RKO (cell line): ENCODE results near the gene TP73.
"Not testable (repeated sequence)": the region's sequence is repeated elsewhere in the genome, so short reads cannot be mapped to it uniquely, and the experiment has no call there.

Source experiments
- DNase-seq: peaks from one replicate; pipeline ENCODE4 v3.0.0-alpha.2; 2016; ENCODE audit warnings: low spot score

The TP73 gene

DNA sequence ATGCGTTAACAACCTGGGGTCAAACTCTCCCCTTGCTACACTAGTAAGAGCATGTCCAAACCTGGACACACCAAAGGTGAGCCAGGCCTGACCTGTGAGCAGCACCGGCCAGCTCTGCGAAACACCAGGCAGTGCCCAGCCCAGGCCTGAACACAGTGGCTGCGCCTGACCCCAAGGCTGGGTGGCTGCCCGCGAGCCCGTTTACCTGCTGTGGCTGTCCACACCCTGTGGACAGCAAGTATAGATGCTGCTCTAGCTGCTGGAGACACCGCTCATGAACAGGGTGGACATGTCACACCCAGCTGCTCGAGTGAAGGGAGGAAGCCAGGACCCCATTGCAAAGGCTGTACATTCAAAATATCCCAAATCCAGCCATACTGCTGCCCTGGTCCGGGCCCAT, 92.3 kb downstream of the TP73 start:
- no peak for DNase-seq

GRCh38 chr1:3745071-3745470, 92.8 kb downstream of the TP73 start:
- no peak for DNase-seq

- DNase-seq: no peak
Measured at GRCh38 chr1:3745590-3746381, 93.5 kb downstream of the TP73 start.

DNA sequence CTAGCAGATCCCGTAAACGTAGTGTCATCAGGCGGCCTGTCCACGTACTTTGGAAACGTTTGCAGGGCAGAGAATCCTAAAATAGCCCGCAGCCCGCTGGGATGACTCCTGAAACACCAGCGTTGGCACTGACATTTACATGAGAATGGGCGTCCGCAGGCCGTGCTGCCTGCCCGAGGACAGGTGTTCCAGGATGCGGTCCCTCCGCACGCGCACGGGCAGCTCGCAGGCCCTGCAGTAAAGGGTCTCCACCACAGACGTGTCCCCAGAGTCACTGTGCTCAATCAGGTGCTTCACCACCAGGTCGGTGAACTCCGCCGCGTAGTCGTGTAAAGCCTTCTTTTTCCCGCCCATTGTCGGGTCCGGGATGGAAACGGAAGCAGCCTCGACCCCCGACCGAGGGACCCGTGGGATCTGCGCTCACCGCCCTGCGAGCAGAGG, 94.1 kb downstream of the TP73 start:
- DNase-seq: no peak

GRCh38 chr1:3746830-3747521, 94.7 kb downstream of the TP73 start:
- DNase-seq: no peak

- DNase-seq: no peak
Measured at GRCh38 chr1:3747522-3747848, 95.2 kb downstream of the TP73 start.

- DNase-seq: no peak
Measured at GRCh38 chr1:3747903-3748302, 95.6 kb downstream of the TP73 start.

DNA sequence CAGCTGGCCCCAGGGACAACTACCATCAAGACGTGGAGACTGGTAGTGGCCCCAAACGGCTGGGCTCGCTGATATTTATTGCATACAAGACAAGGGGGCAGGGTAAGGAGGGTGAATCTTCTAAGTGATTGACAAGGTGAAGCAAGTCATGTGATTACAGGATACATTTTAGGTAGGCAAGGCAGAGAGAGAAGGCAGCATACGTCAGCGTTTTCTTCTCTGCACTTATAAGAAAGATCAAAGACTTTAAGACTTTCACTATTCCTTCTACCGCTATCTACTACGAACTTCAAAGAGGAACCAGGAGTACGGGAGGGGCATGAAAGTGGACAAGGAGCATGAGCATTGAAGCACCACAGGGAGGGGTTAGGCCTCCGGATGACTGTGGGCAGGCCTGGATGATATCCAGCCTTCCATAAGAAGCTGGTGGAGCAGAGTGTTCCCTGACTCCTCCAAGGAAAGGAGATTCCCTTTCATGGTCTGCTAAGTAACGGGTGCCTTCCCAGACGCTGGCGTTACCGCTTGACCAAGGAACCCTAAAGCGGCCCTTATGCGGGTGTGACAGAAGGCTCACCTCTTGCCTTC, 96.1 kb downstream of the TP73 start:
- not testable (repeated sequence) for DNase-seq

DNA sequence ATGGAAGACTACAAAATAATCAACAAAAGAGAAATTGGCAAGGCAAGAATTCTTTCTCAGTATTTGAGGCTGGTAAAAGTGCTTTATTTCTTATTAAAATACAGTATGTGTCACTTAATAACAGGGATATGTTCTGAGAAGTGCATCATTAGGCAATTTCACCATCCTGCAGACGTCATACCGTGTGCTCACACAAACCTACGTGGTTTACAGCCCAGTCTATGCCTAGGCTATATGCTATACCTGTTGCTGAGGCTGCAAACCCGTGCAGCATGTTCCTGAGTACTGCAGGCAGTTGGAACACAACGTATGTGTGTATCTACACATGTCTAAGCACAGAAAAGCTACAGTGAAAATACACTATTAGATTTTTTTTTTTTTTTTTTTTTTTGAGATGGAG, 97.2 kb downstream of the TP73 start:
- no peak for DNase-seq

GRCh38 chr1:3750741-3751140, 98.4 kb downstream of the TP73 start:
- no peak for DNase-seq

DNA sequence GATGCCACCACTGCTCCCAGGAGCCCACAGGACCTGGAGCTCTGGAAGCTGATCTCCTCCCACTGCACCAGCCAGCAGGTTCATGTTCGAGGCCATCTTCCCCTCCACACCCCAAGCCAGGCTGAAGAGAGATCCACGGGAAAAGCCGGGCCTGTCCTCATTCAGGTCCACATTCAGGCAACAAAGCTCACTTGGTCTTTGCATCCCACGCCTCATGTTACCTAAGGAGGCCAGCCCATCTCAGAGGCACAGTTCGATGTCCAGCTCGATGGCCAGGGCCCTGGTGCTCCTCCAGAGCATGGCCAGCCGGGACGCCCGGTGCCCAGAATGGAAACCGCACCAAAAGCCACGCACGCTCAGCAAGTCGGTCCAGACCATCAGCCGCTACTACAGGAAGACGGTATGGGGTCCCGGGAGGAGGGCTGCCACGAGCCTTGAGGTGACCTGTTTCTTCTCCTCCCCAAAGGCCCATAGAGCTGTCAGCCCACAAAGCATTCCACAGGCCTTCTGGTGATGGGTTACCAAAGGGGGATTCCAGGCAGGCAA, 100.2 kb downstream of the TP73 start, which contains the start of gene CCDC27:
CCDC27 (plus strand) TSS at position 51 of the 546 bp plus-strand sequence; CDS start at position 83, 32 bp downstream.
- no peak for DNase-seq

DNA sequence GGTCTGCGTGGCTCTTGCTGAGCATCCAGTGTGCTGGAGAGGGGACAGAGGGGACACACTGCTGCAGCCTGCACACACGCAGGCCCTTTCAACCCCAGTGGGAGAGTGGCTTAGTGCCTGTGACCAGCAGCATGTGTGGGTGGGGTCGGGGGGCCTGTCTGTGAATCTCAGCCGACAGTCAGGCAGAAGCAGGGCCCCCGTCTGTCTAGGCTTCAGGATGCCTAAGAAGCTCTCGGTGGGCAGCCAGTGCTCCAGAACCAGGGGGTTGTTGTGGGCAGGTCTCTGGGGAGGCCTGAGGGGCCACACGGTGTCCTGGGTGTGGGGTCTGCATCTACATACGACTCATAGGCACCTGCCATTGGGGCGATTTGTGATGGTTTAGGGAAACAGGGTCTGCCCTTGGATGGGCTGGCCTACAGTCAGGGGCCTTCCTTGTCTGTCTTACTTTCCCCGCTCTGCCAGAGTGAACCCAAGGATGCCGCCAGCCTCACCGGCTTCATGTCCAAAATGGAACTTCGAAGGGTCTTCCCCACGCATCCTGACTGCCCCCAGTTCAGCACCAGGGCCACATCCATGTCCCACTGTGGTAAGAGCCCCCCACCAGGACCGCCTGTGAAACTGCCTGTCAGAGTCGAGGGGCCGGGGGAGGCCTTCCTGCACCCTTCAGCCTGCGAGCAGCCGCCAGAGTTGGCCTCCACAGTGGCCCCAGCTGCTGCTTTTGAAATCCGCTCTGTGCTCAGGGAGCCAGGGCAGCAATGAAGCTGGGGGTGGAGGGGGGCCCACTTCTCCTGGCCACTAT, 101.5 kb downstream of the TP73 start:
- DNase-seq: no peak

GRCh38 chr1:3756394-3756793, 104.1 kb downstream of the TP73 start:
- DNase-seq: no peak

DNA sequence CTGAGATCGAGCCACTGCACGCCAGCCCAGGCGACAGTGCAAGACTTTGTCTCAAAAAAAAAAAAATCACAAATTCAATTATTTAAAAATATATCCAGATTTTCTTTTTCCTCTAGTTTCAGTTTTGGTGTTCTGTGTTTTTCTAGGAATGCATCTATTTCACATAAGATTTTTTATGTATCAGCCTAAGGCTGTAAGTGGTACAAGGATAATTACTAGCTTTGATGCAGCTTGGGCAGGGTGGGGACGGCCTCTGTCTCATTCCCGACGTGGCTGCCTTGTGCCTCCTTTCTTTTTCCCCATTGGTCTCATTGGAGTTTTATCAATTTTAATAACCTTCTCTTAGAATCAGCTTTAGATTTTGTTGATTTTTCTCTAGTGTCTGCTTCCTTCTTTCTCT, 106.8 kb downstream of the TP73 start:
- DNase-seq: no peak

DNA sequence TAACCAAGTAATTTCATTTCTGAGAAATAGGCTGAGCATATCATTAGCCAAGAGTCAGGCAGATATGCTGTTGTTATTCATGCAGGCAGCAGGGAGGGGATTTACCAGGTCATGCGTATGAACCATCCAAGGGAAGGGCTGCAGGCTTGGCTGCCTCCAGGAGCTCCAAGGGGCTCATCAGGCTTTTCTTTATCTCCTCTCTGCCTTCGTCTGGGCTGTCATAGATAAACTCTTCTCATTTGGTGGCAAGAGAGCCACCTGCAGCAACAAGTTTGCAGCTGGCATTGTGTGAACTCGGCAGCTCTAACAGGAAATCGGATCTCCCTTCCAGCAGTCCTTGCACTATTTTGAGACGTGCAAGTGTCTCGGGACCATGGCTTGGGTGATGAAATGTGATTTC, 107.5 kb downstream of the TP73 start:
- no peak for DNase-seq

DNA sequence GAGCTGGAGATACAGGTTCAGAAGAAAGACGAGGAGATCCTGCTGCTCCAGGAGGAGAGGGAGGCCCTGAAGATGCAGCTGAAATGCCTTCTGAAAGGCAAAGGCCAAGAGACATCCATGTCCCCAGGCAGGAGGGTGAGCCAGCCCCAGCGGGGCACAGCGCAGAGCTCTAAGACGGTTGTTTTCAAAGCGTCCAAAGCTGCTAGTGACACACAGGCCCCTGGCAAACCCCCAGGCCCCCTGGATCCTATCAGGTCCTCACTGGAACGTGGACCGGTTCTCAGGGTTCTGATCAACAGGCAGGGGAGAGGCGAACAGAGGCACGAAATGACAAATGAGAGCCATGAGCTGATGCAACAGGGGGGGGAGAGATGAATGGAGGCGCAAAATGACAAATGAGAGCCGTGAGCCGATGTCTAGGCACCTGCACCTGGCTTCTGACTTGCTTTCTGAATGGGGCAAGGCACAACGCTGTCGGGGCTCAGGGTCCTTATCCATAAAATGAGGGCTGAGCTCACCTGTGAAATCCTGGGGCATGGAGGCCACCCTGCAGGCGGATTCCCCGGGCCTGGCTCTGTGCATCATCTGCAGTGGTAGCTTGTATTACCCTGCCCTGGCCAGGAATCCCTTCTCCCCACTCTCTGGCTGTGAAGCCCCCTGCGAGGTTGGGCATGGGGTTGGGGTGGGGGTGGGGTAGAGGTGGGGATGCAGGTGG, 109.1 kb downstream of the TP73 start:
- DNase-seq: no peak

GRCh38 chr1:3762151-3762872, 110.0 kb downstream of the TP73 start:
- DNase-seq: no peak

DNA sequence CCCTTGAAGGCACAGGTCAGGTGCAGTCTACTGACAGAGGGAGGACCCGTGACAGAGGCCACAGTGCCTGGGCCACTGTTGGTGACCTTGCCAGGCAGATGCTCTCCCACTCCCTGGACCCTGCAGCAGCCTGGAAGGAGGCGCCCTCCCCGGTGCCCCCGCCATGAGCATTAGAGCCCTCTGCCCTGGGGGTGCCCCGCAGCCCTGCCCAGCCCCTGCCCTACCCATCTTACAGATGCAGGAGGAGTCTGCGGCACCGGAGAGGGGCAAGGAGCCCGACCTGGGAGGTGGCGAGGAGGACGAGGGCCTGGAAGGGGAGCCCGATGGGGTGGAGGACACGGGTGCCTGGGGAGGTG, 110.5 kb downstream of the TP73 start:
- no peak for DNase-seq

GRCh38 chr1:3763351-3764125, 111.2 kb downstream of the TP73 start:
- no peak for DNase-seq

DNA sequence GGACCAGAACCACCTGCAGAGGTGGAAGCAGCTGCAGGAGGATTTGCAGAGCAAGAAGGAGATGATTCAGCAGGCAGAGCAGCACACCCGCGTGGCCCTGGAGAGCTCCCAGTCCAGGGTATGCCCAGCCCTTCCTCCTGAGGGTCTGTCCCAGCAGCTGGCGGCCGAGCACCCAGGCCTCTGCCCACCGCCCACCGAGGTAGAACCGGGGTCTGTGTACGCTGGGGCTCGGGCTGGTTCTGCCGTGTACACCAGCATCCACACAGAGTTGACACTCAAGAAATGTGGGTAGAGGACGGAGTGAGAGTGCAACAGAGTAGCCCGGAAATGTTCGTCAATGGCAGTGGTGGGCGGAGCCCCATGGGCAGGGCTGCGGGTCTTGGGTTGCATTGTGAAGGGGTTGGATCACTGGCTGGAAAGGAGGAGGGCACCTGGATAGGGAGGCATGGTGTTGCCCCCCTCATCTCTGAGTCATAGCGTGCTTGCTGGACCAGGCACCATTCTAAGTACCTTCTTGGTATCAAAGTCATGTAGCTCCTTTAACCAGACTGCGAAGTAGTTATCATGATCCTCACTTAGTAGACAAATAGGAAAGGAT, 115.1 kb downstream of the TP73 start:
- no peak for DNase-seq
